CD4-positive, alpha-beta T cell treated with Interleukin-4 for 4 hours (primary cell): ENCODE data around the gene CATSPERD.

Source experiments
- DNase-seq: peaks from one replicate; pipeline ENCODE4 v3.0.0-alpha.2; 2020

Gene CATSPERD

DNA sequence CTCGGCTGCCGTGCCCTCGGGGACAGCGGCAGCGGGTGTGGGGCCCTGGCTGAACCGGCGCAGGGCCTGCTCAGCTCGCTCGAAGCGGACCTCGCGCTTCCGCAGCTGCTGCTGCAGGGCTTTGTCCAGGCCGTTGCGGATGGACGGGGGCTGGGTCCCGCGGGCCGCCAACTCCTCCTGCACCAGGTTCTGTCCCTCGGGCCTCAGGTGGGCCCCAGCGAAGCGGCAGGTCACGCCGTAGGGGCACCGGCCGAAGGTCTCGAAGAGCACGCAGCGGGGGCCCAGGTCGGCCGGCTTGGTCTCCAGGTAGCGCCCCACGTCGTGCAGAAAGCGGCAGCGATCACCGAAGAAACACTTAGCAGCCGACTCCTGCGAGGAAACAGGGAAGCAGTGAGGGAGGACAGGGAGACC, 68.9 kb downstream of the CATSPERD start:
- DNase-seq = no peak

DNA sequence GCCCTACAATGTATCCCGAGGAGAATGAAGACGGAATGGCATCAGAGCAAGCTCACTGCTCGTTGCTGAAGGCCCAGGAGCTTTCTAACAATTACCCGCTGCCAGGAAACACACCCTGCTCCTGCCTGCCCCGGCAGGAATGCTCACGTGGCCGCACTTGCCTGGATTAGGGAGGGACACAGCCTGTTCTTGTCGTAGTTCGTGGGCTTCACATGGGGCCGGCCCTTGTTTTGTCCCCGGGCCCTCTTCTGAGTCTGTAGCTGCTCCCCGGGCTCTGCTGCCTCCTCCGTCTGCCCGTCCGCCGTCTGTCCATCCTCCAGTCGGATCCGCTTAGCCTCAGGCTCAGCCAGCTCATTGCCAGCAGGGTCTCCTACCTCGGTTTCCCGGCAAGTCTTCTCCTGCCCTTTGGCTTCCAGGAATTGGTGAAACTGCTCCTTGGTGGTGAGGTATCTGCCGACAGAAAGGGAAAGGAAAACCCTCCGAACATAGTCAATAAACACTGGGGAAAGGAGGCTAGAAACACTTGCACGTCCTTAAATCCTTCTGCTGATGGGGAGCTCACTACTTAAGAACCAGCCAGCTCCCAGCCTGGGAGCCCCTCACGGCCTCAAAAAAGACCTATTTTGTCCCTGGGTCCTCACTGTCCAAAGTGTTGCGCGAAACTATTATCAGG, 69.6 kb downstream of the CATSPERD start:
- no peak for DNase-seq

GRCh38 chr19:5790559-5791520, 70.4 kb downstream of the CATSPERD start, which contains the start of gene DUS3L:
DUS3L (minus strand) TSS chr19:5791163; CDS start chr19:5791141, 22 bp downstream.
- DNase-seq = peak; percentile 97

DNA sequence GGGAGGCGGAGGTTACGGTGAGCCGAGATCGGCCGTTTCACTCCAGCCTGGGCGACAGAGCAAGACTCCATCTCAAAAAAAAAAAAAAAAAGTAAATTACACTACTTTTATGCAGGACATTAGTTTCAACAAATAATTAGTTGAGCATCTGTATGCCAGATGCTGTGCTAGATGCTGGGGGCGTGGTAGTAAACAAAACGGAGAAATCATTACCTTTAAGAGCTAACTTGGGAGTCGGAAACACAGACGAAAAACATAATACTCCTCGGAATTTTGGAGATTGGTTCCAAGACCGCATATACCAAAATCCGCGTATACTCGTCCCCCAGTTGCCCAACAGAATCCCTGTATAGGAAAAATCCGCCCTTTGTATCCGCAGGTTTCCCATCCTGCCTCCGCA, 71.8 kb downstream of the CATSPERD start:
- DNase-seq = no peak

GRCh38 chr19:5793188-5793587, 72.8 kb downstream of the CATSPERD start:
- no peak for DNase-seq

DNA sequence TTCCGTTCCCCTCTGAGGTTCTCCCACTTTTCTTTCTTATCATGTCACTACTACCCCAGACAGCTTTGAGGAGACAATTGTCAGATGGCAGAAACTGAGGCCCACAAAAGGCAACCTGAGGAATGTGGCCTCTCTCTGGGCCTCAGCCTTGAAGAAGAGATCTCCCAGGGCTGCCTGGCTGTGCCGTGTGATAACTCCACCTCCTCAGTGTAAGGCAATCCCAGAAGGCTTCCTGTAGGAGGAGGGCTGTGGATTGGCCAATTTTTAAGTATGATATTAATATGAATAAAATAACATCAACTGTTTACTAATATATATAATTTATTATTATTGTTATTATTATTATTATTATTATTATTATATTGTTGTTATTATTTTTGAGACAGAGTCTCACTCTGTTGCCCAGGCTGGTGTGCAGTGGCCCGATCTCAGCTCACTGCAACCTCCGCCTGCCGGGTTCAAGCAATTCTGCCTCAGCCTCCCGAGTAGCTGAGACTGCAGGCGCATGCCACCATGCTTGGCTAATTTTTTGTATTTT, 75.0 kb downstream of the CATSPERD start:
- no peak for DNase-seq

DNA sequence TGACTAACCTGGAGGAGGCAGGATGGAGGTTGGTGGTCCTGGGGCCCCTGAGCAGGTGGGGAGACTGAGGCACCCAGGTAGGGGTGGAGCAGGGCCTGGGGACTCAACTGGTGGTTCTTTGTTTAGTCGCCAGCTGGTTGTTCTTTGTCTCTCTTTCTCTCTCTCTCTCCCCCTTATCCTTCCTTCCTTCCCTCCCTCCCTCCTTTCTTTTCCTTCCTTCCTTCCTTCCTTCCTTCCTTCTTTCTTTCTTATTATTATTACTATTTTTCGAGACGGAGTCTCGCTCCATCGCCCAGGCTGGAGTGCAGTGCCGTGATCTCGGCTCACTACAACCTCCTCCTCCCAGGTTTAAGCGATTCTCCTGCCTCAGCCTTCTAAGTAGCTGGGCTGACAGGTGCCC, 77.8 kb downstream of the CATSPERD start:
- no peak for DNase-seq

DNA sequence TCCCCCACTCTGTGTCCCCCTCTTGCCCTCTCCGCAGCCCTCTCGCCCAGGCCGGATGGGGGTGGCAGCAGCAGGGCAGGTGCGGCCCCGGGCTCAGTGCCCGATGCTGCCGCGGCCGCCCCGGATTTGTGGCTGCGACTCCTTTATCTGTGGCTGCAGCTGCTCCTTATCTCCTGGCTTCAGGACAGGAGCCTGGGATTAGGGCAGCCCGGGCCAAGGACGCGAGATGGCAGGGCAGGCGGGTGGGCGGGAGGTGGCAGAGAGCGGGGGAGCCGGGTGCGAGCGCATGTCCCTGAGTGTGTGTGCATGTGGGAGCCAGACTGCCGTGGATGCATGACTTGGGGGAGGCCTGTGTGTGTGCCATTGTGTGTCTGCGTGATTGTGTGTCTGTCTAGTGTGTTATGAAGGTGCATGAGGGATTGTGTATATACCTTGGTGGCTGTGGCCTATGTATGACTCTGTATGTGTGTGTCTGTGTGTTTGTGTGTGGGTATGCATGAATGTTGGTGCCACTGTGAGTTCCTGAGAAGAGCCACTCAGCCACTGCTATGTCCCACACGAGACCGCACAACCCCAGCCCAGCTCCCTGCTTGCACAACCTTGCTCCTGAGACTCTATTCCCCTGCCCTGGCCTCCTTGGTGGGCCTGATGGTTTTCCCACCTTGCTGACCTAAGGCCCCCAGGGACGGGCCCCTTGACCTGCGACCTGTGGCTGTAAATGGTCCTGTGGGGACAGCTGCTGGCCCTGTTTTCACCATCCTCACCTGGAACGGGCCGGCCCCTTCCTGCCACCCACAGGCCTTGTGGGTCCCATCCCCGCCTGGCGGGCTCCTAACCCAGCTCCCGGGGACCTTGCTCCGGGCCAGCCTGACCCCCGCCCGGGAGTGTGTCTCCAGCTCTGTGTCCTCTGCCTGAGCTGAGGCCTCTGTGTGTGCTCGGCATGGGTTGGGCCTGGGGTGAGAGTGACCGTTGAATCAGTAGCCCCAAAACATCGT, 79.1 kb downstream of the CATSPERD start:
- DNase-seq = no peak

- no peak for DNase-seq
These were observed 80.2 kb downstream of the CATSPERD start for GRCh38 chr19:5800361-5801270.

- no peak for DNase-seq
These were observed 81.6 kb downstream of the CATSPERD start for GRCh38 chr19:5801796-5802619.

- DNase-seq = no peak
These were observed 83.0 kb downstream of the CATSPERD start for GRCh38 chr19:5803441-5803751.

GRCh38 chr19:5803752-5804515, 83.5 kb downstream of the CATSPERD start:
- DNase-seq = peak; percentile 85

DNA sequence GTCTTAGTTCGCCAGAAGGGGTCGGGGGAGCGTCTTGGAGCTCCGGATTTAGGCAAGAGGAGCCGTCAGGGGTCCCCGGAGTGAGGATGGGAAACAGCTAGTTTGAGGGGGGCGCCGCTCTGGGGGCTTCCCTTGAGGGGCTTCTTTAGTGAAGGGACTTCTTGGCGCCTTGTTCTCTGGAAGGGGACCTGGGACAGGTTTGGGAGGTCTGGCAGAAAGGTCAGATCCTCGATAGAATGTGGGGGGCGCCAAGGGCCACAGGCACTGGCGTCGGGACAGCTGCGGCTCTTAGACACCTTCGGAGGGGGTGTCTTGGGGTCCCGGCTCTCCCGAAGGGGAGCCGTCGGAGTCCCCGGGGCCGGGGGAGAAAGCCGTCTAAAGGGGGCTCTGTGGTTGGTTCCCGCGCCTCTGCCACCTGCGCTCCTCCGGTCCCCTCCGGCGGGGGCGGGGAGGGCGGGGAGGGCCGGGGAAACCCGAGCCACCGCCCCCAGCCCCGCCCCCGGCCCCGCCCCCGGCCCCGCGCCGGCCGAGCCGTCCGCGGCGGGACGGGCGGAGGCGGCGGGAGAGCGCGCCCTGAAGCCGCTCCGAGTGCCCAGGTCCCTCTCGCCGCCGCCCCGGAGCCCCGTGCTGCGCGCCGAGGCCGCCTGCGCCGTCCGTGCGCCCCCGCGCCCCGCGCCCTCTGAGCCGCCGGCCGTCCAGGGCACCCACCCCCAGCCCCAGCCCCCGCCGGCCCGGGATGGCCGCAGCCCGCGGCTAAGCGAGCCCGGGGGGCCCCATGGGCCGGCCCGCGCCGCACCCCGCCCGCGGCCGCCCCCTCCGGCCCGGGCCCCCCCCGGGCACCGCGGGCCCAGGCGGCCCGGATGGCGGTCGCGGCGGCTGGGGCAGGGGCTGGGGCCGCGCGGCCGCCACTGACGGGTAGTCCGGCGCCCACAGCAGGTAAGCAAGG, 84.4 kb downstream of the CATSPERD start, which contains the start of gene NRTN:
Gene NRTN (plus strand): TSS at position 552 of the 946 bp plus-strand sequence. CDS start 19,099 bp downstream, outside the sequence.
- DNase-seq = no peak

GRCh38 chr19:5805462-5806132, 85.2 kb downstream of the CATSPERD start:
- peak; percentile 34 for DNase-seq

DNA sequence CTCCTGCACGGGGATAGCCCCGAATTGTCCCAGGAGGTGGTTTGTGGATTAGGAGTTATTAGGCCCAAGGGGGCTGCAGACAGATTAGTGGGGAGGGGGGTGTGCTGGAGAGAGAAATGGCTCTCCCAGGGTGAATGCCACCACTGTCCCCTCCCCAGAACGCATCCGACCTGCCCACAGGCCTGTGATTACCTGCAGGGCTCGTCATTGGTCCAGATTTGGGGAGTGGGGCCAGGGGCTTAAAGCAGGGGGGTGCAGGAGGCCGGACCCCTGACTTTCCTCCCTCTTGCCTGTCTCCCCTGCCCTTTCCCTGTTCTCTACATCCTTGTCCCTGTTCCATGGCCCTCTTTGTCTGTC, 85.7 kb downstream of the CATSPERD start:
- DNase-seq = no peak

DNA sequence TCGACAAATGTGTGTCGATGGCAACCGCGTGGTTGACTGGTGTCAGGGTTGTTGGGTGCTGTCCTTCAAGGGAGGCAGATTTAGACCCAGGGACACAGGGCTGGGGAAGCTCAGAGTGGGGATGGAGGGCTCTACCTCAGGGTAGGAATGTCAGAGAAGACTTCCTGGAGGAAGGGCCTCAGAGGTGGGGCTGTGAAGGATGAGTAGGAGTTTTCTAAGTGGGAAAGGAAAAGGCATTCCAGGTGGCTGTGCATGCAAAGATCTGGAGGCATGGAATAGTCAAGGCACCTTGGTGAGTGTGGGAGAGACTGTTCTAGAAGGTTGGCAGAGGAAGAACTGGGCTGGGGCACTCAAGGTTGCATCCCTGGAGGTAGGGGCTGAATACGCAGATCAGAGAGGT, 86.5 kb downstream of the CATSPERD start:
- DNase-seq = no peak

- no peak for DNase-seq
These were observed 87.8 kb downstream of the CATSPERD start for GRCh38 chr19:5808120-5808816.
